HL-60/S4 treated with retinoic acid at 250 ng/mL for 4 days and 3 days (cell line): ENCODE results near the gene HES2.
"Not testable (repeated sequence)": the region's sequence is repeated elsewhere in the genome, so short reads cannot be mapped to it uniquely, and the experiment has no call there.

ENCODE experiments used
- in situ Hi-C: fragments of 300-500 bp; cut with MboI; formaldehyde crosslinking; loops from 2 replicates; pipeline ENCODE4 v1.7.0; 2022; ENCODE audit warnings: low sequenced_read_pairs

The HES2 gene

DNA sequence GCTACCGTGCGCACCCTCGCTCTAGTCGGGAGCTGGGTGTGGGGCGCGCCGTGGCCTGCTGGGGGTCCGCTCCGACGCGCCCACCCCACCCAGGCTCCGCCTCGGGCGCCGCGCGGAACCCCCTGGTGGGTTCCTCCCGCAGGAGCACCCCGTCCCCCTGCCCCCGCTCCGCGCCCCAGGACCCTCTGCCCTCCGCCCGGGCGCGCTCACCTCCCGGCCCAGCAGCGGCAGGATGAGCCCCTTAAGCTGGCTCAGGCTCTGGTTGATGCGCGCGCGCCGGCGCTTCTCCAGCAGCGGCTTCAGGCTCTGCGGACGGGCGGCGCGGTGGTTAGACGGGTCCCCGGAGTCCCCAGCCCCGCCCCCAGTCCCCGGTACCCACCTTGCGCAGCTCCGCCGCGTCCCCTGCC lies 319 bp downstream of the HES2 start:
- in situ Hi-C loops: no loop called here

DNA sequence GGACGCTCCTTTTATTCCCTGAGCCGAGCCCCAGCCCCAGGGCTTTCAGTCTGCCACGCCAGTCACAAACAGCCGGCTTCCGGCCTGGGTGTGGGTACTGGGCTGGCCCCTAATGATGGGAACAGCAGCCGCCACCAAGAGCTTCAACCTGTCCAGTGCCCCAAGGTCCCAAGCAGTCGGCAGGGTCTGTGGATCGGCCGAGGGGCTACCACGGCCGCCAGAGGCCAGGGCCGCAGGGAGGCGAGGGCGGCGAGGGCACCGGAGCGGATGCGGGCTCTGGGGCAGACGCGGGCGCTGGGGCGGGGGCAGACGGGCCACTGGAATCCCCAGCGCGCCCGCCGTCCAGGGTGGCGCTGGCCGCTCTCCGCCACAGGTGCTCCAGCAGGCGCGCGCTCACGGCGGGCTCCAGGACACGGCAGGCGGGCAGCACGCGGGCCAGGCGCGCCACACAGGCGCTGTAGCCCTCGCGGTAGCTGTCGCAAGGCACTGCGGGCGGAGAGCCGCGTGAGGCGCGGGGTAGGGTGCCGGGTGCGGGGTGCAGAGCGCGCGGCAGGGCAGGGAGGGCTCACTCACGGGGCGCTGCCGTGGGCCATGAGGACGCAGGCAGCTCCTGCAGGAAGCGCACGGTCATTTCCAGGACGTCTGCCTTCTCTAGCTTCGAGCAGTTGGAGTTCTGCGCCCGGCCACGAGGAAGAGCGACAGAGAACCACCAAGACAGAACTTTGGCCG lies 887 bp downstream of the HES2 start:
- in situ Hi-C loops: no loop called here

DNA sequence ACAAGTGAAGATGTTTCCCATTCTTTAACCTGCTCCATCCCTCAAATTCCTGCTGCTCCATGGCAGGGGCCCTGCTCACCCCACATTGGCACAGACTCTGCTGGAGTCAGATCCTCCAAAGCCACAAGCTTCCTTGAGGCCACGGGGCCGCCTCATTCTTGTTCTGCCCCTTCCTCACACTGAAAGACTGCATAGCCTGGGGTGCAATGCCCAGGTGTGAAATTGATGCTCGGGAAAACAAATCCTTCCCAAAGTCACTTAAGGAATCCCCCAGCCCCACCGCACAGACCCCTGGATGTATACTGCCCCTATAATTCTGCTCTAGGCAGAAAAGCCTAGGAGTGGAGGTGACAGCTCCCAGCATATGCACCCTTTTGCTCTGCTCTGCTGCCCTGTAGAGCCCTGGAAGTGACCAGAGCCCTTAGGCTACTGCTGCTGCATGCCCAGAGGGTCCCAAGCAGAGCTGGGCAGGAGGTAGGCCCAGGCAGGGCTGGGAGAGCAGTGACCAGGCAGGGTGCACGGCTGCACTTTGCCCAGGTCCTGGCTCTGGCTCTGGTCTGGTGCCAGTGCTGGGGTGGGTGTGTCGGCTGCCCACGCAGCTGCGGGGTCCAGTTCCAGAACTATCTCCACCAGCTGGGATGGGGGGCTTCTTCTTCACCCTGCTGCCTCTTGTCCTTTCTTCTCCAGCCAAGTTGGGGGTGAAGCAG lies 1.6 kb downstream of the HES2 start:
- in situ Hi-C loops: no loop called here

DNA sequence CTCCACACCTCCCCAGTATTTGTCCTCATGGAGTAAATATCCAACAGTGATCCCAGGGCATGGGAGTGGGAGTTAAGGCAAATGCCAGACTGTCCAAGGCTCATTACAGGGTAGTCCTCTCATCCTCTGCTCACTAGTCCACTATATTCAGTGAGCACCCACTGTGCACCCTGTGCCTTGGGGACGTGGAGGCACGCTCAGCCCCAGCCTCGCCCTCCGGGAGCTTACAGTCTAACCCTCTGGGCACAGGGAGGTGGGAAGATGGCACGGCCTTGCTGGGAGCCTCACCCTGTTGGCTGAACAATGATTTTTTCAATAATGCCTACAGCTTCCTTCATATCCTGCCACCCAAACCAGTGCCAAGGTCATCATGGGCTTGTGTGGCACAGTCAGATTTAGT lies 2.8 kb downstream of the HES2 start:
- in situ Hi-C loops: no loop called here

DNA sequence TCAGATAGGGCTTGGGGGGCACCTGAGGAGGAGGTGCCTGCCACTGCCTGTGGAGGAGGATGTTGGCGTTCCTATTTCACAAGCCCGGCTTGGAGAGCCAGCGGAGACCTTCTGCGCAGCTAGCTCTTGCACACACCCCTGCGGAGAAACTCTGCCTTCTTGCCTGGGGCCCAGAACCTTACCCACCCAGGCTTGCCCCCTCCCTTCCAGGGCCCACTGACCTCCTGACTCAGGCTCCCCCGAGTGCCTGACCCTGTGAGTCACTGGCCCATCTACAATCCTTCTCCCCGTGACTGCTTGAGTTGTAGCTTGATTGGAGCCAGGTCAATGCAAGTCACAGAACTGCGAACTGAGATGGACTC lies 3.4 kb downstream of the HES2 start:
- in situ Hi-C loops: no loop called here

DNA sequence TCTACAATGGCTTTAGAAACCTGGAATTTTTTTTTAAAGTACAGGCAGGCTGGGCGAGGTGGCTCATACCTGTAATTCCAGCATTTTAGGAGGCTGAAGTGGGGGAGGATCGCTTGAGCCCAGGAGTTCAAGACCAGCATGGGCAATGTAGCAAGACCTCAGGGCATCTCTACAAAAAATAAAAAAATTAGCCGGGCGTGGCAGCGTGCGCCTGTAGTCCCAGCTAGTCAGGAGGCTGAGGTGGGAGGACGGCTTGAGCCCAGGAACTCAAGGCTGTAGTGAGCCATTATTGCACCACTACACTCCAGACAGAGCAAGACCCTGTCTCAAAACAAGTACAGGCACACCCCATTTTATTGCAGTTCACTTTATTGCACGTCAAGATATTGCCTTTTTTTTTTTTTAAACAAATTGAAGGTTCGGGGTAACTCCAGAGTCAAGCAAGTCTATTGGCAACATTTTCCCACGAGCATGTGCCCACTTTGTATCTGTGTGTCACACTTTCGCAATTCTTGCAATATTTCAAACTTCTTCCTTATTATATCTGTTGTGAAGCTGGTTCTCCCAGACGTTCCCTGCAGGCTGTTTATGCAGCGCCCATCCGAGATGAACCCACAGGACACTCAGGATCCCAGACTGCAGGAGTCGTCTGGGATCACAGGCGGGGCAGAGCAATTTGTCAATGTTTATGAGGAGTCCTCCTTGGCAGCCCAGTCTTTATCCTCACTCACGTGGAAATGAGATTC lies 4.7 kb downstream of the HES2 start:
- in situ Hi-C loops: no loop called here

DNA sequence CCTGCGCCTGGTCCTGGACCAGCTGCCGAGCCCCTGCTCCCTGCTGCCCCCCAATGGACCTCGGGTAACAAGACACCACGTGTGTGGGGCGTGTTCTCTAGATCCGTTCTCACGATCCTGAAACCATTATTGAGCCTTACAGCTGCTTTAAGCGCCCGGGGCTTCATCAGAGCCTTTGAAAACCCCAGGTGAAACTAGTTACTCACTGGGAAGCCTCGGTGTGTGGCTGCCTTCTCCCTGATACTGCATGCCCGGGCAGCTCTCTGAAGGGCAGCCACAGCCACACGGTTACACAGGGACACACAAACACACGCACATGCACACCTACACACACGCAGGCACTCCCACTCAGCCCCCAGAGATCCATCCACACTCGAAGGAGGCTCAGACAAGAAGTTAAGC lies 5.3 kb downstream of the HES2 start:
- in situ Hi-C loops: no loop called here

DNA sequence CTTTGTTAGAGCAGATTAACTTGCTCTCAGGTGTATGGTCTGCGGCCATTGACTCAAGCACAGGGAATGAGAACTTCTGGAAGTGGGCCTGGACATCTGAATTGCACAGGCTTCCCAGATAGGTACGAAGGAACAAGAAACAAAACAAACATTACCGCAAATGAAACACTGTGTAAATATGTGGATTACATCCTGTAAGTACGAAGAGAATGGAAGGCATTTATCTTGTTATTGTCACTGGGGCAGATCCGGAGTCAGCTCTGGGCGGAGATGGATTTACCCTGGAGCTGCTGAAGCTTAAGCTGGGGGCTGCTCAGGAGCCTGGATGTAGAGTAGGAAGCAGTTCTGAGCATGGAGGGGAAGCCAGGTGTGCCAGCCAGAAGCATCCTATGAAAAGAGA lies 6.8 kb downstream of the HES2 start:
- in situ Hi-C loops: no loop called here

DNA sequence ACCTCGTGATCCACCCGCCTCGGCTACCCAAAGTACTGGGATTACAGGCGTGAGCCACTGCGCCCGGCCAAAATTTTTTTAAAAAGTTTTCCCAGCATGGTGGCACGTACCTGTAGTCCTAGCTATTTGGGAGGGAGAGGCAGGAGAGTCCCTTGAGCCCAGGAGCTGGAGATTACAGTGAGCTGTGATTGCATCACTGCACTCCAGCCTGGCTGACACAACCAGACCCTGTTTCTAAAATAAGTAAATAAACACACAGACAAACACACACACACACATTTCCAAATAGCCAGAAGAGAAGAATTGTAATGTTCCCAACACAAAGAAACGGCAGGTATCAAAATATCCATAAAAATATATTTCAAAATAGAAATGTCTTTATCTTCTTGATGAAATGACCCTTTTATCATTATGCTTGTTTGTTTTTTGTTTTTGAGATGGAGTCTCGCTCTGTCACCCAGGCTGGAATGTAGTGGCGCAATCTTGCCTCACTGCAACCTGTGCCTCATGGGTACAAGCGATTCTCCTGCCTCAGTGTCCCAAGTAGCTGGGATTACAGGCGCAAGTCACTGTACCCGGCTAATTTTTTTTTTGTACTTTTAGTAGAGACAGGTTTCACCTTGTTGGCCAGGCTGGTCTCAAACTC lies 9.3 kb downstream of the HES2 start:
- in situ Hi-C loops: no loop called here

DNA sequence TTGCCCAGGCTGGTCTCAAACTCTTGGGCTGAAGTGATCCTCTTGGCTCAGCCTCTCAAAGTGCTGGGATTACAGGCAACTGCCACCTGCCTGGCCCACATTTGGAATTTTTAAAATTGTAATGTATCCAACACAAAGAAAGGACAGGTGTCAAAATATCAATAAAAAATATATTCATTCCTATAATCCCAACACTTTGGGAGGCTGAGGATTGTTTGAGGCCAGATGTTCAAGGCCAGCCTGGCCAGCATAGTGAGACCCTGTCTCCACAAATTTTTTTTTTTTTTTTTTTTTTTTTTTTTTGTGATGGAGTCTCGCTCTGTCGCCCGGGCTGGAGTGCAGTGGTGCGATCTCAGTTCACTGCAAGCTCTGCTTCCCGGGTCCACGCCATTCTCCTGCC lies 10.0 kb downstream of the HES2 start:
- in situ Hi-C loops: no loop called here

DNA sequence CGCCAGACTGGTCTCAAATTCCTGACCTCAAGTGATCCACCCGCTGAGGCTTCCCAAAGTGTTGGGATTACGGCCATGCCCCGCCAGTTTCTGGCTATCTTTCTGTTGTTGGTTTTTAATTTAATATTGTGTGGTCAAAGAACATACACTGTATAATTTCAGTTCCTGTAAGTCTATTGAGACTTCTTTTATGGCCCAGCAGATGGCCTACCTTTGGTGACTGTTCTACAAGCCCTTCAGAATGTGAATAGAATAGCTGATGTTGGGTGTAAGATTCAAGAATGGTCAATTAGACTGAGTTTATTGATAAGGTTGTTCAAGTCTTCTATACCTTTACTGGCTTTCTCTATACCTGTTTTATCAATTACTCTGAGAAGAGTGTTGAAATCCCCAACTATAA lies 10.7 kb downstream of the HES2 start:
- in situ Hi-C loops: no loop called here

DNA sequence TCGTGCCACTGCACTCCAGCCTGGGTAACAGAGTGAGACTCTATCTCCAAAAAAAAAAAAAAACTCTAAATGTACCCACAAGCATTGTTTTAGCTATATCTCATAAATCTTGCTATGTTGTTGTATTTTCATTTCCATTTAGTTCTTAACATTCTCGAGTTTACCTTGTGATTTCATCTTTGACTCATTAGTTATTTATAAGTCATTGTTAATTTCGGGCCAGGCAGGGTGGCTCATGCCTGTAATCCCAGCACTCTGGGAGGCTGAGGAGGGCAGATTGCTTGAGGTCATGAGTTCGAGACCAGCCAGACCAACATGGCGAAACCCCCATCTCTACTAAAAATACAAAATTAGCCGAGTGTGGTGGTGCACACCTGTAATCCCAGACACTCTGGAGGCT lies 11.7 kb downstream of the HES2 start:
- in situ Hi-C loops: no loop called here

DNA sequence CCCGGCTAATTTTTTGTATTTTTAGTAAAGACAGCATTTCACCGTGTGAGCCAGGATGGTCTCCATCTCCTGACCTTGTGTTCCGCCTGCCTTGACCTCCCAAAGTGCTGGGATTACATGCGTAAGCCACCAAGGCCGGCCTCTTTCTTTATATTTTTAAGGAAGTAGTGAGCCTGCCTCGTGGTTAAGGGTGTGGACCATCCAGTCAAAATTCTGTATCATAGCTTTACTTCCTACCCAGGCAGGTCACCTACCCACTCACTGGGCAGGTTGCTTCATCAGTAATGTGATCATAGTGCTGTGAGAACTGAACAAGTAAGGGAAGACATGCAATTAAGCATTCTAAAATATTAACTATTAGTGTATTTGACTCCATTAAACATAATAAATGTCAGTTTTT lies 18.0 kb downstream of the HES2 start:
- in situ Hi-C loops: no loop called here

DNA sequence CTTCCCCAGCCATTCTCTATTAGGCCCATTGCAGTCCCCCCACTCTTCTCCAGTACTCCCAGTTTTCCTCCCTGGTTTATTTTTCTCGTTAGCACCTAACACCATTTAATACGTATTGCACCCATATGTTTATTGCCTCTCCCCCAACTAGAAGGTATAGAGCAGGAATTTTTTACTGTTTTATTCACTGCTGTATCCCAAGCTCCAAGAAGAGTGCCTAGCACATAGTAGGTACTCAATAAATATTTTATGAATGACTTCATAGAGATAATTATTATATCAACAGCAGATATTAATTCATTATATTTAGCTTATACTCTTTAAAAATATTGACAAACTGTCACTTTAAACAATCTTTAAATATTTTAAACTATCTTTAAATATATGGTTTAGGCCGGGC lies 20.4 kb downstream of the HES2 start:
- in situ Hi-C loops: no loop called here

DNA sequence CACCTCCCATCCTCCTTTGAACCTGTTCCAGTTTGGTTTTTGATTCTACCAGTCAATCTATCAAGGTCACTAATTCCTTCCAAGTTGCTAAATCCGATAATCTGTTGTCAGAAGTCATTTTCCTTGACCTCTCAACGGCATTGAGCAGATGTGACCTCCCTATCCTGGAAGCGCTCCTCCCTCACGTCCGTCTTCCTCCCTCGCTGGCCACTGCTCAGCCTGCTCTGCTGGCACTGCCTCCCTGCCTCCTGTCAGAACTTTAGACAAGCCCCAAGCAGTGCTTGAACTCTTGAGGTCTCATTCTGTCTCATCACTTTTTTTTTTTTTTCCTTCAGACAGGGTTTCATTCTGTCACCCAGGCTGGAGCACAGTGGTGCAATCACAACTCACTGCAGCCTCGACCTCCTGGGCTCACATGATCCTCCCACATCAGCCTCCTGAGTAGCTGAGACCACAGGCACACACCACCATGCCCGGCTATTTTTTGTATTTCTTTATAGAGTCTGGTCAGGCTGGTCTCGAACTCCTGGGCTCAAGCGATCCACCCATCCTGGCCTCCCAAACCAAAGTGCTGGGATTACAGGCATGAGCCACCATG lies 21.8 kb downstream of the HES2 start:
- in situ Hi-C loops: no loop called here

DNA sequence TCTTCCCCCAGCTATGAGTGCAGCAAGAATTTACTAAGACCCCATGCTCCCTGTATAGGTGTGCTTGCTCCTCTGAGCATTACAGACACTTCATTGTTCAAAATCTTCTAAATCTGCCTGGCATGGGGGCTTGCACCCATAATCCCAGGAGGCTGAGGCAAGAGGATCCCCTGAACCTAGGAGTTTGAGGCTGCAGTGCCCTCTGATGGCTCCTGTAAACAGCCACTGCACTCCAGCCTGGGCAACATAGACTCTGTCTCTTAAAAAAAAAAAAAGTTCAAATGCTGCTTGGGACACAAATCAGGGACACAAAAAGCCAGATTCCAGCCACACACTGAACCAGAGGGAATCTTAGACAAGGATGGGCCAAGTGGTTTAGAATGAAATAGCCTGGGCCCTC lies 22.7 kb downstream of the HES2 start:
- in situ Hi-C loops: no loop called here

DNA sequence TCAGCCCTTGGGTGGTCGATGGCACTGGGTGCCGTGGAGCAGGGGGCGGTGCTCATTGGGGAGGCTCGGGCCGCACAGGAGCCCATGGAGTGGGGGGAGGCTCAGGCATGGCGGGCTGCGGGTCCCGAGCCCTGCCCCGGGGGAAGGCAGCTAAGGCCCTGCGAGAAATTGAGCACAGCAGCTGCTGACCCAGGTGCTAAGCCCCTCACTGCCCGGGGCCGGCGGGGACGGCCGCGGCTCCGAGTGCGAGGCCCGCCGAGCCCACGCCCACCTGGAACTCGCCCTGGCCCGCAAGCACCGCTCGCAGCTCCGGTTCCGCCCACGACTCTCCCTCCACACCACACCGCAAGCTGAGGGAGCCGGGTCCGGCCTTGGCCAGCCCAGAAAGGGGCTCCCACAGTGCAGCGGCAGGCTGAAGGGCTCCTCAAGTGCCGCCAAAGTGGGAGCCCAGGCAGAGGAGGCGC lies 23.9 kb downstream of the HES2 start:
- in situ Hi-C loops: not testable (repeated sequence)

DNA sequence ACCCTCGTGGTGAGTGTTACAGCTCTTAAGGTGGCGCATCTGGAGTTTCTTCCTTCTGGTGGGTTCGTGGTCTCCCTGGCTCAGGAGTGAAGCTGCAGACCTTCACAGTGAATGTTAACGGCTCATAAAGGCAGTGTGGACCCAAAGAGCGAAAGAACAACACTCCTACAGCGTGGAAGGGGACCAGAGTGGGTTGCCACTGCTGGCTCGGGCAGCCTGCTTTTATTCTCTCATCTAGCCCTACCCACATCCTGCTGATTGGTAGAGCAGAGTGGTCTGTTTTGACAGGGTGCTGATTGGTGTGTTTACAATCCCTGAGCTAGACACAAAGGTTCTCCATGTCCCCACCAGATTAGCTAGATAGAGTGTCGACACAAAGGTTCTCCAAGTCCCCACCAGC lies 24.6 kb downstream of the HES2 start:
- in situ Hi-C loops: not testable (repeated sequence)

DNA sequence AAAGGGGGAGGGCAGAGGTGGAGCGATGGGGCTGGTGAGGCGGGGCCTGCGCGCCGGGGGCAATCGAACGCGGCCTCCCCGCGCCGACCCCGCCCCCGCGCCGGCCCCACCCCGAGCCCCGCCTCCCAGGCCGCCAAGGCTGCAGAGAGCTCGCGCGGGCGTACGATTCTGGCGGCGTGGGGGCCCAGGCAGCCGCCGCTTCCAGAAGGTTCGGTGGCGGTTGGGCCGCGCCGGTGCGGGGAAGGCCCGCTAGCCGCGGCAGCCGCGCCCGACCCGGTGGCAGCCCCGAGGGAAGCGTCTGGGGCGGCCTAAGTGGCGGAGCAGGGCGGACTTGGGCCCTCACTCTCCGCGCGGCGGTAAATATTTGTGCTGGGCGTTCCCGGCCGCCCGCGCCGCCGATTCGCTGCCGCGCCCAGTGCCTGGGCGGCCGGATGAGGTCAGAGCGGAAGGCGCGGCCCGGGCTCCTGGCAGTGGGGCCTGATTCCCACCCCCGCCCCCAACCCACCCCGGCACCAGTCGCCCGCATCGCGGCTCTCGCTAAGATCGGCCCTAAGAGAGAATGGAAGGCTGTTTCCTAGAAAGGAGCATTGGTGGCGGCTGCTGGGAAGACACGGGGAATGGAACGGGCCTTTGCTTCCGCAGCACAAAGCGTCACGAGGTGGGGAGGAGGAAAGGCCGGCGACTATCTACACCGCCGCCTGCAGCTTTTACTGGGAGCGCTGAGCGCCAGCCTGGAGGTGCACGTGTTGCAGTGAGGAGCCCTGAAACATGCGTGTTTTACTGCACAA lies 26.1 kb downstream of the HES2 start, which contains the start of gene ACOT7:
TSS of gene ACOT7 (minus strand) at position 368 of the 788 bp plus-strand sequence. CDS start 368 bp downstream, outside the sequence.
- in situ Hi-C loops: no loop called here

DNA sequence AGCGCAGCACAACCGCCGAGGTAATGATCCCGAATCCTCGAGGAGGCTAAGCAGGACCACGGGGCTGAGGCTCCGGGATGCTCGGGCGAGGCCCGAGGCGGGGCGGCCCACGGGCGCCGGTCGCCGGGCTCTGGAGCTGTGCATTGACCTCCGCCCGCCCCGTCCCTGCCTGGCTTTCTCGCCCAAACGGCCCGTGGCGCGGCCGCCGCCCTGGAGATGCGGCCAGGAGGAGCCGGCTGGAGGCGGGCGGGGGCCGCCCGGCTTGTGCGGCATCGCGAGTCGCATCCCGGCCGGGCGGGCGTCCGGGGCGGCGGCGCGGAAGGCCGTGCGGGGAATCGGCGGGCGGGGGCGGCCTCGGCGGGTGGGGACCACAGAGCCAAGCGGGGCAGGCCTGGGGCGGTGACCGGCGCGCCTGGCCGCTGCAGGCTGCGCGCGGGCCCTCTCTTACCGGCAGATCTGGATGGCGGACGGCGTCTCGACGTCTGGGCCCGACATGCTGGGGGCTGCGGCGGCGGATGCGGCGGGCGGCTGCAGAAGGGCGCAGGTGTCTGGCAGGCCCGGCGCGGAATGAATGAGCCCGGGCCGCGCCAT lies 26.8 kb downstream of the HES2 start:
- in situ Hi-C loops: no loop called here
